ENCODE data around the gene G3BP1. TPM values are rescaled to one million over a fixed set of nuclear protein-coding genes. Genes with fewer than 3 reads are reported as not detected.
"Not testable (repeated sequence)": the region's sequence is repeated elsewhere in the genome, so short reads cannot be mapped to it uniquely, and the experiment has no call there.

G3BP1 gene
- total RNA-seq, 1 donor from 2014 or later = 127 TPM

- H3K27me3 Mint-ChIP-seq (ENCODE audit: unreplicated experiment) = no peaks in the 10 kb centered on the region
- H3K27ac Mint-ChIP-seq (ENCODE audit: unreplicated experiment) = no peak overlapping the region
- DNase-seq = no peak
- no peak for TF ChIP-seq CTCF (IDR thresholded peaks at IDR 0.05; ENCODE audit: partially characterized antibody, unreplicated experiment)
- no peaks in the 10 kb centered on the region for H3K36me3 Mint-ChIP-seq (ENCODE audit: unreplicated experiment)
- H3K9me3 Mint-ChIP-seq (ENCODE audit: unreplicated experiment) = no peaks in the 10 kb centered on the region
- peaks cover 3% of the 10 kb centered on the region for H3K4me1 Mint-ChIP-seq (ENCODE audit: low read depth, unreplicated experiment)
- no peak overlapping the region for H3K4me3 Mint-ChIP-seq (ENCODE audit: unreplicated experiment)
Measured at GRCh38 chr5:151820271-151820670, 48.5 kb downstream of the G3BP1 start.

DNA sequence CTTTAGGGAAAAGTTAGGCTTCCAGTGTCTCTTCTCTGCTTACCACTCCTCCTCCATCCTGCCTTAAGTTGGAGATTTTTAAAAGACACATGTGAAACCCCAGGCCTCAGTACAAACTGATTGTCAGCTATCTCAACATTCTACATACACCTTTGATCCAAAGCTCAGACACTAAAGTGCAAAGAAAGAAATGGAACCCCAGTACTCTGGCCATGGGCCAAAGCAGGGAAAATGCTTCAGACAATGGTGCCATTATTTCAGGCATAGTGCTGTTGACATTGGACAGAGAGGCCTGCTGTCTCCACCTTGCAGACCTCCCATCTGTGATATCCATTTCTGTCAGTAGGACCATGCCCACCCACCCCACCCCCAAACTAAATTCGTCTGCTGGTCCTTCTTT lies 49.1 kb downstream of the G3BP1 start:
- H3K27ac Mint-ChIP-seq (ENCODE audit: unreplicated experiment) = no peak overlapping the region
- H3K27me3 Mint-ChIP-seq (ENCODE audit: unreplicated experiment) = no peaks in the 10 kb centered on the region
- no peaks in the 10 kb centered on the region for H3K9me3 Mint-ChIP-seq (ENCODE audit: unreplicated experiment)

DNA sequence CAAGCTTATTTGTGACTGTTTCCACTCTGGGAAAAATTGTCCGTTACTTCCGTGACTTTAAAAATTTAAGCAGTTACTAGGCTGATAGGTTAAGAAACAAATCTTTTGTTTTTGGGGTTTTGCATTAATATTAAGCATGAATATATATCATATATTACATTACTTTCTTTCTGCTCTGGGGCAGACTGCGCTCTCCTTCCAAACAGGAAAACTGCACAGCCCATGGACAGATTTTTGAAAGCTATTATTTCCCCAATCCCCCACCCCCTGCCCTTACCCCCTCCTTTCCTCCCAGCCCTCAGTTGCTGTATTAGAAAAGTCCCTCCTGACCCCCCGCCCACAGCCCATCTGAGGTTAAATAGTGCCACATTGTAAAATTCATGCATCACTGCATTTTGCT lies 50.4 kb downstream of the G3BP1 start:
- H3K36me3 Mint-ChIP-seq (ENCODE audit: unreplicated experiment) = no peaks in the 10 kb centered on the region
- no peaks in the 10 kb centered on the region for H3K9me3 Mint-ChIP-seq (ENCODE audit: unreplicated experiment)
- TF ChIP-seq CTCF (IDR thresholded peaks at IDR 0.05; ENCODE audit: partially characterized antibody, unreplicated experiment) = no peak
- no peaks in the 10 kb centered on the region for H3K27me3 Mint-ChIP-seq (ENCODE audit: unreplicated experiment)
- no peak for DNase-seq
- H3K27ac Mint-ChIP-seq (ENCODE audit: unreplicated experiment) = no peak overlapping the region
- H3K4me1 Mint-ChIP-seq (ENCODE audit: low read depth, unreplicated experiment) = peaks cover 5% of the 10 kb centered on the region
- H3K4me3 Mint-ChIP-seq (ENCODE audit: unreplicated experiment) = no peak overlapping the region

More for the DNA sequence above, 49.1 kb downstream of the G3BP1 start:
- Mint-ChIP-seq H3K4me3 (ENCODE audit: unreplicated experiment) (no peak overlapping the region), H3K36me3 (ENCODE audit: unreplicated experiment) (no peaks in the 10 kb centered on the region), H3K4me1 (ENCODE audit: low read depth, unreplicated experiment) (peaks cover 5% of the 10 kb centered on the region)
- DNase-seq = no peak
- no peak for TF ChIP-seq CTCF (IDR thresholded peaks at IDR 0.05; ENCODE audit: partially characterized antibody, unreplicated experiment)

DNA sequence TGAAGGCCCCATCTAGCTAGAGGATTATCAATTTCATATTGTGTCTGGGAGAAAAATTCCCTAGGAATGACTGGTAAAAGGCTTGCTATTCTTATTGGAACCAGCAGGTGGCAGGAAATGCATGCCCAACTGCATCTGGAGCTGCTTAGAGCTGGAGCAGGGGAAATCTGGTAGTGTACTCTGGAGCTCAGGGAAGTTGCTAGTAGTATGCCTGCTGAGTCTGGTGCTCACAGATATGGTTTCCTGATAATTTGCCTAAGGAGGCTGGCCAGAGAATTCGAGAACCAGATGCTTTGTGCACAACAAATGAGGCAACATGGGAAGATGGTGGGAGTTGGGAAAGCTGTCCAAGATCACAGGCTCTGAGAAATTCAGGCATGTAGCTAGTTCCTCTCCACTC lies 53.7 kb downstream of the G3BP1 start:
- Mint-ChIP-seq H3K36me3 (ENCODE audit: unreplicated experiment) (peaks cover 8% of the 10 kb centered on the region), H3K9me3 (ENCODE audit: unreplicated experiment) (no peaks in the 10 kb centered on the region), H3K4me3 (ENCODE audit: unreplicated experiment) (no peak overlapping the region), H3K4me1 (ENCODE audit: low read depth, unreplicated experiment) (peaks cover 2% of the 10 kb centered on the region), H3K27ac (ENCODE audit: unreplicated experiment) (no peak overlapping the region), H3K27me3 (ENCODE audit: unreplicated experiment) (no peaks in the 10 kb centered on the region)
- peak; percentile 94 for TF ChIP-seq CTCF (IDR thresholded peaks at IDR 0.05; ENCODE audit: partially characterized antibody, unreplicated experiment)
- peak; percentile 39 for DNase-seq

DNA sequence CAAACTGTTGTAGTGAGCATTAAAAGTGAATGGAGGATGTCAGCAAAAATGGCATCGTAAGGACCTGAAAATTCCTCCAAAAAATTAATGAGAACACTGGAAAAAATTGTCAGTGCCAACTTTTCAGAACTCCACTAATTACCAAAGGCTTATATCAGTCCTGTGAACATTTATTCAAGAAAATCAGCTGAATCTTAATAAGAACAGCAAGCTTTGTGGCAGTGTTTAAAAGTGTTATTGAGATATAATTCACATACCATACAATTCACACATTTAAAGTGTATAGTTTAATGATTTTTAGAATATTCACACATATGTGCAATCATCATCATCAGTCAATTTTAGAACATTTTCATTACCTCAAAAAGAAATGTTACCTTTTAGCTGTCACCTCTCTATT lies 57.6 kb downstream of the G3BP1 start:
- no peak for TF ChIP-seq CTCF (IDR thresholded peaks at IDR 0.05; ENCODE audit: partially characterized antibody, unreplicated experiment)
- H3K9me3 Mint-ChIP-seq (ENCODE audit: unreplicated experiment) = peaks cover 25% of the 10 kb centered on the region
- H3K36me3 Mint-ChIP-seq (ENCODE audit: unreplicated experiment) = peaks cover 31% of the 10 kb centered on the region
- no peak overlapping the region for H3K4me3 Mint-ChIP-seq (ENCODE audit: unreplicated experiment)
- no peaks in the 10 kb centered on the region for H3K27me3 Mint-ChIP-seq (ENCODE audit: unreplicated experiment)
- no peak for DNase-seq
- no peak overlapping the region for H3K27ac Mint-ChIP-seq (ENCODE audit: unreplicated experiment)
- peaks cover 2% of the 10 kb centered on the region for H3K4me1 Mint-ChIP-seq (ENCODE audit: low read depth, unreplicated experiment)

- H3K36me3 Mint-ChIP-seq (ENCODE audit: unreplicated experiment) = peaks cover 38% of the 10 kb centered on the region
- DNase-seq; H3K4me1 Mint-ChIP-seq (ENCODE audit: low read depth, unreplicated experiment); H3K4me3 Mint-ChIP-seq (ENCODE audit: unreplicated experiment); H3K27ac Mint-ChIP-seq (ENCODE audit: unreplicated experiment); H3K27me3 Mint-ChIP-seq (ENCODE audit: unreplicated experiment): not testable (repeated sequence)
- H3K9me3 Mint-ChIP-seq (ENCODE audit: unreplicated experiment) = peaks cover 35% of the 10 kb centered on the region
Measured at GRCh38 chr5:151832843-151833242, 61.1 kb downstream of the G3BP1 start.
